Endothelial cell of umbilical vein (primary cell): ENCODE measurements around the gene MYO1F. TPM values are rescaled to one million over a fixed set of nuclear protein-coding genes. Genes with fewer than 3 reads are reported as not detected.
"Not testable (repeated sequence)": the region's sequence is repeated elsewhere in the genome, so short reads cannot be mapped to it uniquely, and the experiment has no call there.

ENCODE experiments used
- BruUV-seq: library from RNA; stranded (reverse); fragments of 400-500 nt; replicated peaks from 2 replicates; lab custom pipeline; 2021; lab: Mats Ljungman, UMichigan
- CTCF ChIA-PET: fragments of 300-600, 350-600 bp; sonication (Branson Sonifier 250); formaldehyde crosslinking; loops from one replicate; lab custom pipeline; 2021; ENCODE audit warnings: antibody characterized with exemption, inconsistent platforms; lab: Charles Lee
- POLR2A ChIA-PET: fragments of 300-600, 350-600 bp; sonication (Branson Sonifier 250); formaldehyde crosslinking; loops from one replicate; lab custom pipeline; 2021; ENCODE audit warnings: antibody characterized with exemption, inconsistent platforms; lab: Charles Lee
- DNase-seq: peaks from one replicate; pipeline ENCODE4 v3.0.0-alpha.2; 2011; ENCODE audit warnings: low read depth, low spot score
- FAIRE-seq: peaks from 2 replicates; lab custom pipeline; 2011; peaks lifted over from hg19 to GRCh38; lab: Jason Lieb, UNC
- H2AFZ ChIP-seq: 2 replicates; pipeline ENCODE4 v1.6.0; 2012; ENCODE audit warnings: low read depth, low read length, control low read depth, inconsistent platforms
- H3K27ac ChIP-seq: 2 replicates; pipeline ENCODE4 v1.5.1; 2011; ENCODE audit warnings: low read depth, mild to moderate bottlenecking, control low read depth, low read length, moderate library complexity; ENCODE audit not compliant: insufficient read depth
- H3K27me3 ChIP-seq, 2 experiments: 2 replicates each; pipeline versions ENCODE4 v1.6.0 to v1.6.1; 2011; ENCODE audit warnings: low read length in 2 of 2, mixed read lengths in 1 of 2; ENCODE audit not compliant: control insufficient read depth in 2 of 2, insufficient read depth in 2 of 2
- H3K36me3 ChIP-seq, 2 experiments: 2 replicates in 1 of 2; 3 replicates in 1 of 2; pipeline ENCODE4 v1.5.1; 2011; ENCODE audit warnings: low read length in 2 of 2, mild to moderate bottlenecking in 1 of 2, moderate library complexity in 1 of 2; ENCODE audit not compliant: control insufficient read depth in 2 of 2, insufficient read depth in 2 of 2; ENCODE audit errors: extremely low read depth in 1 of 2
- H3K4me1 ChIP-seq: 3 replicates; pipeline ENCODE4 v1.5.1; 2011; ENCODE audit warnings: mild to moderate bottlenecking, low read length; ENCODE audit not compliant: control insufficient read depth, insufficient read depth; ENCODE audit errors: extremely low read depth
- H3K4me2 ChIP-seq: 2 replicates; pipeline ENCODE4 v1.6.1; 2011; ENCODE audit warnings: low read length, control low read depth, mixed read lengths; ENCODE audit not compliant: insufficient read depth
- H3K4me3 ChIP-seq, 3 experiments: fragments of 200-600 bp in 1 of 3; sonication (generic), shearing (Covaris generic) in 1 of 3; replicated peaks in 1 of 3; 2 replicates each; pipeline ENCODE4 v1.5.1; 2011 to 2016; ENCODE audit warnings: control low read depth in 3 of 3, low read length in 3 of 3, mild to moderate bottlenecking in 2 of 3, inconsistent platforms in 1 of 3, low read depth in 1 of 3, moderate library complexity in 1 of 3; ENCODE audit not compliant: insufficient read depth in 1 of 3
- H3K79me2 ChIP-seq: 2 replicates; pipeline ENCODE4 v1.6.0; 2012; ENCODE audit warnings: low read length, inconsistent platforms; ENCODE audit not compliant: control insufficient read depth, insufficient read depth
- H3K9ac ChIP-seq: replicated peaks from 2 replicates; pipeline ENCODE3; 2011; ENCODE audit warnings: low read length, control low read depth; ENCODE audit not compliant: insufficient read depth; ENCODE audit errors: extremely low read depth
- H3K9me1 ChIP-seq: replicated peaks from 3 replicates; pipeline ENCODE4 v1.6.0; 2011; ENCODE audit warnings: mild to moderate bottlenecking, low read length; ENCODE audit not compliant: control insufficient read depth, insufficient read depth; ENCODE audit errors: extremely low read depth
- H3K9me3 ChIP-seq: replicated peaks from 2 replicates; pipeline ENCODE4 v1.5.1; 2012; ENCODE audit warnings: low read length, inconsistent platforms; ENCODE audit not compliant: control insufficient read depth, insufficient read depth
- H4K20me1 ChIP-seq: replicated peaks from 2 replicates; pipeline ENCODE3; 2011; ENCODE audit warnings: mild to moderate bottlenecking, low read length; ENCODE audit not compliant: control insufficient read depth, insufficient read depth; ENCODE audit errors: extremely low read depth
- CTCF ChIP-seq, 2 donors: IDR thresholded peaks; 1 replicate in 1 of 2; 2 replicates in 1 of 2; pipeline ENCODE4 v1.5.1; 2011; ENCODE audit warnings: low read length in 2 of 2, mild to moderate bottlenecking in 2 of 2, moderate library complexity in 2 of 2, control low read depth in 1 of 2, inconsistent platforms in 1 of 2, low read depth in 1 of 2; ENCODE audit not compliant: insufficient read depth in 1 of 2; ENCODE audit errors: extremely low read depth in 1 of 2
- FOS ChIP-seq: IDR thresholded peaks from 2 replicates; pipeline ENCODE4 v1.6.1; 2011; ENCODE audit warnings: mild to moderate bottlenecking, low read length, moderate library complexity, borderline replicate concordance; ENCODE audit not compliant: insufficient read depth
- MAX ChIP-seq: IDR thresholded peaks from 2 replicates; pipeline ENCODE4 v1.6.1; 2011; ENCODE audit not compliant: insufficient read depth, insufficient read length
- dilution Hi-C: fragments of 300-500 bp; cut with MboI; formaldehyde crosslinking; loops from one replicate; pipeline ENCODE4 v1.15.0; 2019; ENCODE audit warnings: low sequenced_read_pairs; ENCODE audit not compliant: extremely low pct_ligation_motif_present
- intact Hi-C: fragments of 100-400 bp; cut with micrococcal nuclease; formaldehyde crosslinking; loops from one replicate; pipeline ENCODE4 v1.10.0; 2022
- polyA plus RNA-seq, 4 experiments: library from polyadenylated mRNA; depleted of rRNA in 3 of 4; stranded (reverse) in 3 of 4; unstranded in 1 of 4; fragments of >200 nt; gene quantifications; 2 replicates each; pipeline versions ENCODE4 v1.2.1 to v1.2.3, GENCODE V29; 2011 to 2012; ENCODE audit warnings: missing spikeins in 1 of 4
- total RNA-seq: library from RNA; stranded (reverse); gene quantifications from 2 replicates; pipeline ENCODE4 v1.2.3, GENCODE V29; 2021

The MYO1F gene
- total and polyA plus RNA-seq, 2 donors (not counting 3 experiments of a cell fraction or from before 2014, with no cell fraction given) = 0.22 to 0.39 TPM

GRCh38 chr19:8622886-8623285, 45.6 kb upstream of the MYO1F start:
- H4K20me1 ChIP-seq, FAIRE-seq, BruUV-seq, DNase-seq, H3K9ac ChIP-seq, H3K27me3 ChIP-seq, POLR2A ChIA-PET, dilution Hi-C loops, H3K4me2 ChIP-seq, H2AFZ ChIP-seq, H3K4me3 ChIP-seq, H3K9me3 ChIP-seq, H3K27ac ChIP-seq, intact Hi-C loops, H3K36me3 ChIP-seq, H3K79me2 ChIP-seq, H3K4me1 ChIP-seq, H3K9me1 ChIP-seq: not testable (repeated sequence)
- TF ChIP-seq CTCF (IDR thresholded peaks at IDR 0.05; ENCODE audit: extremely low read depth in 1 of 2, insufficient read depth in 1 of 2, low read depth in 1 of 2, low read length in 2 of 2) = peak in 1 of 2 donors; percentile 6
- CTCF ChIA-PET = interaction anchor here (1.6 to 3.2 kb wide), 2 partner anchors 20 to 42 kb away, joined by 5 to 11 read pairs; no protein-coding TSS in a partner anchor

- no peaks in the 10 kb centered on the region for H3K9me1 ChIP-seq
- BruUV-seq = no TSS peak
- dilution Hi-C loops = no loop called here
- no peaks in the 10 kb centered on the region for H3K79me2 ChIP-seq
- no peak overlapping the region for H2AFZ ChIP-seq
- no peak for DNase-seq
- H3K4me1 ChIP-seq = no peaks in the 10 kb centered on the region
- TF ChIP-seq FOS (no peak), MAX (no peak)
- no peak overlapping the region for H3K9ac ChIP-seq
- H3K36me3 ChIP-seq = no peaks in the 10 kb centered on the region
- no peaks in the 10 kb centered on the region for H3K27me3 ChIP-seq
- H3K4me2 ChIP-seq = no peak overlapping the region
- no peak overlapping the region for H3K4me3 ChIP-seq
- ChIA-PET POLR2A (no interaction called here), CTCF (interaction anchor here (0.6 to 1.1 kb wide), 3 partner anchors 22 to 141 kb away, joined by 3 read pairs; no protein-coding TSS in a partner anchor)
- H3K27ac ChIP-seq = no peak overlapping the region
- intact Hi-C loops = loop anchor here (5.0 kb wide), 1 partner anchor 36 kb away; no protein-coding TSS in a partner anchor
- no peaks in the 10 kb centered on the region for H3K9me3 ChIP-seq
- FAIRE-seq = no peak
- H4K20me1 ChIP-seq = no peaks in the 10 kb centered on the region
Observed at GRCh38 chr19:8618751-8619150, 41.5 kb upstream of the MYO1F start.
